Stimulated activated naive CD8-positive, alpha-beta T cell treated with anti-CD3 and anti-CD28 coated beads, Interleukin-15, amount 100 ng/mL, for 72 hours (primary cell): ENCODE data around the gene PPIG.
"Not testable (repeated sequence)": the region's sequence is repeated elsewhere in the genome, so short reads cannot be mapped to it uniquely, and the experiment has no call there.

Experiments used
- ATAC-seq: fragments of 150-1000 bp; cut with Tn5 transposase; 2 replicates; pipeline ENCODE4 v1.10.0; 2021; ENCODE audit warnings: mild to moderate bottlenecking, moderate library complexity
- DNase-seq, 2 donors: peaks; one replicate each; pipeline ENCODE4 v3.0.0; 2021 to 2022
- H3K27ac Mint-ChIP-seq, 2 donors: one replicate each; pipeline ENCODE4 v1.8.0; 2022; ENCODE audit warnings: mild to moderate bottlenecking in 2 of 2, mixed read lengths in 2 of 2, moderate library complexity in 2 of 2
- H3K27me3 Mint-ChIP-seq: one replicate; pipeline ENCODE4 v1.8.0; 2022; ENCODE audit warnings: mixed read lengths
- H3K4me1 Mint-ChIP-seq: one replicate; pipeline ENCODE4 v1.8.0; 2022; ENCODE audit warnings: mild to moderate bottlenecking, mixed read lengths
- H3K4me3 Mint-ChIP-seq, 2 donors: one replicate each; pipeline ENCODE4 v1.8.0; 2022; ENCODE audit warnings: mild to moderate bottlenecking in 2 of 2, mixed read lengths in 2 of 2, moderate library complexity in 1 of 2
- H3K9me3 Mint-ChIP-seq, 2 donors: one replicate each; pipeline ENCODE4 v1.8.0; 2022; ENCODE audit warnings: mixed read lengths in 2 of 2

Gene PPIG

DNA sequence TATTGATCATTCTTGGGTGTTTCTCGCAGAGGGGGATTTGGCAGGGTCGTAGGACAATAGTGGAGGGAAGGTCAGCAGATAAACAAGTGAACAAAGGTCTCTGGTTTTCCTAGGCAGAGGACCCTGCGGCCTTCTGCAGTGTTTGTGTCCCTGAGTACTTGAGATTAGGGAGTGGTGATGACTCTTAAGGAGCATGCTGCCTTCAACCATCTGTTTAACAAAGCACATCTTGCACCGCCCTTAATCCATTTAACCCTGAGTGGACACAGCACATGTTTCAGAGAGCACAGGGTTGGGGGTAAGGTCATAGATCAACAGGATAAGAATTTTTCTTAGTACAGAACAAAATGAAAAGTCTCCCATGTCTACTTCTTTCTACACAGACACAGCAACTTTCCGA is 9.6 kb upstream of the PPIG start:
- H3K27ac Mint-ChIP-seq, DNase-seq, H3K27me3 Mint-ChIP-seq, H3K9me3 Mint-ChIP-seq, ATAC-seq: not testable (repeated sequence)
- peaks cover 26% of the 10 kb centered on the region for H3K4me1 Mint-ChIP-seq
- H3K4me3 Mint-ChIP-seq: peak overlapping the region in 1 of 2 donors; percentile 21

DNA sequence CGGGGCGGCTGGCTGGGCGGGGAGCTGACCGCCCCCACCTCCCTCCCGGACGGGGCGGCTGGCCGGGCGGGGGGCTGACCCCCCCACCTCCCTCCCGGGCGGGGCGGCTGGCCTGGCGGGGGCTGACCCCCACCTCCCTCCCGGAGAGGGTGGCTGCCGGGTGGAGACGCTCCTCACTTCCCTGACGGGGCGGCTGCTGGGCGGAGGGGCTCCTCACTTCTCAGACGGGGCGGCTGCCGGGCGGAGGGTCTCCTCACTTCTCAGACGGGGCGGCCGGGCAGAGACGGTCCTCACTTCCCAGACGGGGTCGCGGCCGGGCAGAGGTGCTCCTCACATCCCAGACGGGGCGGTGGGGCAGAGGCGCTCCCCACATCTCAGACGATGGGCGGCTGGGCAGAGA is 8.9 kb upstream of the PPIG start:
- H3K27ac Mint-ChIP-seq, H3K9me3 Mint-ChIP-seq, H3K27me3 Mint-ChIP-seq, ATAC-seq, H3K4me3 Mint-ChIP-seq, DNase-seq: not testable (repeated sequence)
- H3K4me1 Mint-ChIP-seq: peaks cover 19% of the 10 kb centered on the region

DNA sequence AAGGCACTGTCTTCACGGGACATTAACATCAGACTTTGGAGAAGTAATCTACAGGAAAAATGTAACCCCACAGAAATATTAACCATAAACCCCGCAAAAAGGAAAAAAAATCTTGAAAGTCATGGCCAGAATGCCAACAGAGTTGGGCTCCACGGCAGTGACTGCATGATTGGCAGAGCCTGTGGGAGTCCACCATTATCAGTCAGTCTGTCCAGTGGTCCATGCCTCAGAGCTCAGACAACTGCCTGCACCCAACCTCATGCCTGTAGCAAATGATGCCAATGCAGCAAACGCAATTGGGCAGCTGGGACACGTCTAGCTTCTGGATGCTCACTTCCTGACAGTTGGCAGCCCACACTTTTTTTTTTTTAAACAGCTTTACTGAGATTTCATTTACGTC is 5.1 kb upstream of the PPIG start:
- DNase-seq (no peak), ATAC-seq (no peak)
- H3K9me3 Mint-ChIP-seq: peaks cover 4% of the 10 kb centered on the region in 2 donors
- H3K4me1 Mint-ChIP-seq: peaks cover 5% of the 10 kb centered on the region
- peaks cover 8% of the 10 kb centered on the region for H3K27me3 Mint-ChIP-seq
- no peak overlapping the region for H3K27ac Mint-ChIP-seq
- no peak overlapping the region for H3K4me3 Mint-ChIP-seq

DNA sequence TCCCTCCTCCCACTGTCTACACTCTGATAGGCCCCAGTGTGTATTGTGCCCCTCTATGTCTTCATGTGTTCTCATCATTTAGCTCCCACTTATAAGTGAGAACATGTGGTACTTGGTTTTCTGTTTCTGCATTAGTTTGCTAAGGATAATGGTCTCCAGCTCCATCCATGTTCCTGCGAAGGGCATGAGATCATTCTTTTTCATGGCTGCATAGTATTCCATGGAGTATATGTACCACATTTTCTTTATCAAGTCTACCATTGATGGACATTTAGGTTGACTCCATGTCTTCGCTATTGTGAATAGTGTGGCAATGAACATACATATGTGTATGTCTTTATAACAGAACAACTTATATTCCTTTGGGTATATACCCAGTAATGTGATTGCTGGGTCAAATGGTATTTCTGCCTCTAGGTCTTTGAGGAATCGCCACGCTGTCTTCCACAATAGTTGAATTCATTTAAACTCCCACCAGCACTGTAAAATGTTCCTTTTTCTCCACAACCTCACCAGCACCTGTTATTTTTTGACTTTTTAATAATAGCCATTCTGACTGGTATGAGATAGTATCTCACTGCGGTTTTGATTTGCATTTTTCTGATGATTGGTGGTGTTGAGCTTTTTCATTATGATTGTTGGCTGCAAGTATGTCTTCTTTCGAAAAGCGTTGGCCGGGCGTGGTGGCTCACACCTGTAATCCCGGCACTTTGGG is 1.4 kb upstream of the PPIG start:
- not testable (repeated sequence) for H3K9me3 Mint-ChIP-seq, H3K4me3 Mint-ChIP-seq, H3K27me3 Mint-ChIP-seq, H3K27ac Mint-ChIP-seq, DNase-seq, ATAC-seq
- peaks cover 21% of the 10 kb centered on the region for H3K4me1 Mint-ChIP-seq

DNA sequence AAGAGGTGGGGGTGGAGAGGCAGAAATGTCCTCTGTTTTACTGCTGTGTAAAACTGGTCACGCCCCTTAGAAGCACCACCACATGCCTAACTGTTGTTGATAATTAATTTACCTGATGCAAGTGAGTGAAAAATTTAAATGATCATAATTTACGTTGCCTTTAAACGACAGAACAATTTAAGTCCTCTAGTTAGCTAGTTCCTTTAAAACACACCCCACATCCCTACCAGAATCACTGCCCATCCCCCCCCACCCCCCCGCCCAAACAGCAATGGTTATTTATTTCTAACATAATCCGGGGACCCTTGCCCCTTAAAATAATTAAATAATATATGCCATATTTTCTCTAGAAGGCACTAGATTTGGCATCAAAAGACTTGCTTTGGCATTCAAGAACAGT is 633 bp upstream of the PPIG start:
- peak overlapping the region in 1 of 2 donors; percentile 100 for H3K27ac Mint-ChIP-seq
- no peak overlapping the region for H3K4me3 Mint-ChIP-seq
- H3K27me3 Mint-ChIP-seq: peaks cover 7% of the 10 kb centered on the region
- DNase-seq: no peak
- peaks cover 4 to 7% of the 10 kb centered on the region in 2 donors for H3K9me3 Mint-ChIP-seq
- peaks cover 26% of the 10 kb centered on the region for H3K4me1 Mint-ChIP-seq
- no peak for ATAC-seq

DNA sequence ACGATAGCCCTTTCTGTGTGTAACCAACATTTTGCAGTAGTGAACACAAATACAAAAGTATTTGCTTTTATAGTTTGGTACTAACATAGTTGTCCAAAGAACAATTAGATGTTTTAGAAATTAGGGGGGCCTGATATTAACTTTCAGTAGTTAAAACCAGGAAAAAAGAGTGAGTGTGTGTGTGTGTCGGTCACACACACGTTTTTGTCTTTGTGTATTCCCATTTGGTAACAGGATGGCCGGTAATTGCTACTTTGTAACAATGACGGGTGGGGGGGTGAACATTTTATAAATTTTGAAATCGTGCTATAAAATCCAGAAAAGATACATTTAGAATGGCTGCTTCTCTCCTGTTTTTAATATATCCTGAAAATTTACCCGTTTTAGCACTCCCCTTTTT is 1.5 kb downstream of the PPIG start:
- peak overlapping the region; percentile 98 for H3K4me3 Mint-ChIP-seq
- H3K27ac Mint-ChIP-seq: peak overlapping the region; percentile 99 to 100
- H3K9me3 Mint-ChIP-seq: peaks cover 4 to 7% of the 10 kb centered on the region in 2 donors
- no peak for DNase-seq
- ATAC-seq: no peak
- H3K27me3 Mint-ChIP-seq: no peaks in the 10 kb centered on the region
- H3K4me1 Mint-ChIP-seq: peaks cover 47% of the 10 kb centered on the region

DNA sequence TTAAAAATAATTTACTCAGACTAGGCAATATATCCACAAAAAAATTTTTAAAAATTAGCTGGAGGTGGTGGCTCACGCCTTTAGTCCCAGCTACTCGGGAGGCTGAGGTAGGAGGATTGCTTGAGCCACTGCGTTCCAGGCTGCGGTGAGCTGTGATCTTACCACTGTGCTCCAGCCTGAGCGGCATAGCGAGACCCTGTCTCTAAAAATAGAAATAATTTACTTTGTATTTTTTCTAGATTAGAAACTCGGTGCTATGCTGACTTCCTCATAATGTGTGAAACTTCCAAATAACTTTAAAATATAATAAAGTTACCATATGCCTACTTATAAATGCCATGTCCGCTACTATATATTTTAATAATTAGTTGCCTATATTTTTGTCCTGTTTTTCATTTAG is 6.7 kb downstream of the PPIG start:
- Mint-ChIP-seq H3K27me3 (no peaks in the 10 kb centered on the region), H3K27ac (no peak overlapping the region), H3K4me3 (no peak overlapping the region), H3K4me1 (peaks cover 49% of the 10 kb centered on the region), H3K9me3 (no peaks in the 10 kb centered on the region)
- ATAC-seq (no peak), DNase-seq (no peak)

DNA sequence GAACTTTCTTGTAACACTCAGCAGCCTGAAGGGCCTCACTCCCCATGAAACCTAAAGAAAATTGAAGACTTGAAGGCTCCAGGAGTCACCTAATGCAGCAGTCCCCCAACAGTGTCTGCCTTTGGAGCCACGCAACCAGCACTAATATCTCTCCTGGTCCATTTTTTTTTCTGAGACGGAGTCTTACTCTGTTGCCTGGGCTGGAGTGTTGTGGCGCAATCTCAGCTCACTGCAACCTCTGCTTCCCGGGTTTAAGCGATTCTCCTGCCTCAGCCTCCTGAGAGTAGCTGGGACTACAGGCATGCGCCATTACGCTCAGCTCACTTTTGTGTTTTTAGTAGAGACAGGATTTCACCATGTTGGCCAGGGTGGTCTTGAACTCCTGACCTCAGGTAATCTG is 12.4 kb downstream of the PPIG start:
- H3K4me3 Mint-ChIP-seq, H3K27me3 Mint-ChIP-seq, H3K9me3 Mint-ChIP-seq, DNase-seq, ATAC-seq: not testable (repeated sequence)
- Mint-ChIP-seq H3K27ac (peak overlapping the region in 1 of 2 donors; percentile 88), H3K4me1 (peaks cover 29% of the 10 kb centered on the region)

DNA sequence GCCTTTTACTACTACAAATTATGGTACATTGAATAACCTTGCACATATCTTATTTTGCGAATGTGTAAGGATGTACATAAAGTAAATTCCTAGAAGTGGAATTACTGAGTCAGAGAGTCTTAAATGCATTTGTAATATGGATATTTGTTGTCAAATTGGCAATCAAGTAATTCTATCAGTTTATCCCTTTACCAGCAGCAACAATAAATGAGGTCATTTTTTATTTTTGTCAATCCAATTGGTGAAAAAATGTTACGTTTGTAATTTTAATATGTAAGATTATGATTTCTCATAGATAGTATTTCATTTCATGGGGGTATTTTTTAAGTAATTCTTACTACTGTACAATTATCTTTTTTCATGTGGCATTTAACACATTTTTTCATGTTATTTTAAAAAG is 14.8 kb downstream of the PPIG start:
- no peak overlapping the region for H3K27ac Mint-ChIP-seq
- DNase-seq (no peak), ATAC-seq (no peak)
- H3K9me3 Mint-ChIP-seq: no peaks in the 10 kb centered on the region
- no peak overlapping the region for H3K4me3 Mint-ChIP-seq
- no peaks in the 10 kb centered on the region for H3K27me3 Mint-ChIP-seq
- H3K4me1 Mint-ChIP-seq: peaks cover 30% of the 10 kb centered on the region

DNA sequence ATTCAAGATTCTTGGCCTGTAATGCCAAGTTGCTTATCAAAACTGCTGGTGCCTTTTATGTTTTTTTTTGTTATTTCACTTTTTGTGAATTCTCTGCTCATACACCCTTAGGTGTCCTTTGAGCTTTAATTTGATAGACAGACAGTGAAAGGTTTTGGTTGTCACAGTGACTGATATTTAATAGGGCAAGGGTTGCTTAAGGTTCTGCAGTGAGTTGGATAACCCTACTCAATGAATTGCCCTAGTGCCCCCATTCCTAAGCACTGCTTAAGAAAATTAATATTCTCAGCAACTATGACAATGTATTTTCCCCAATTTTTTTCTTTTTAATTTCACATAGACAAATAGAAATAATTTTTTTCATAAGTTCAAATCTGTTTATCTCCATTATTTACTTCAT is 15.4 kb downstream of the PPIG start:
- ATAC-seq (no peak), DNase-seq (no peak)
- H3K27me3 Mint-ChIP-seq: no peaks in the 10 kb centered on the region
- H3K27ac Mint-ChIP-seq: no peak overlapping the region
- H3K9me3 Mint-ChIP-seq: no peaks in the 10 kb centered on the region
- no peak overlapping the region for H3K4me3 Mint-ChIP-seq
- peaks cover 30% of the 10 kb centered on the region for H3K4me1 Mint-ChIP-seq

DNA sequence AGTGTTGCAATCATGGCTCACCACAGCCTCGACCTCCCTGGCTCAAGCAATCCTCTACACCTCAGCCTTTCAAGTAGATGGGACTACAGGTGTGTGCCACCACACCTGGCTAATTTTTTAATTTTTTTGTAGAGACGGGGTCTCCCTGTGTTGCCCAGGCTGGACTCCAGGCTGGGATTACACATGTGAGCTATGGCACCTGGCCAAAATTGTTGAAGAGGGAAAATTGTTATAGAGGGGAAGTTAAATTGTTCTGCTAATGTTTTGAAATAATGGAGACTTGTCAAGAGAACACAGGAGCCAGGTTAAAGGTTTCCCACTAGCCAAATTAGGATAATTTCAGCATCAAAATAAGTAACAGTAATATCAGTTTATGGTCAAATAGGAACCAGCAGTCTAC is 25.1 kb downstream of the PPIG start:
- Mint-ChIP-seq H3K9me3 (no peaks in the 10 kb centered on the region), H3K27ac (peak overlapping the region in 1 of 2 donors; percentile 26), H3K4me3 (no peak overlapping the region), H3K27me3 (no peaks in the 10 kb centered on the region), H3K4me1 (no peaks in the 10 kb centered on the region)
- ATAC-seq (no peak), DNase-seq (no peak)

DNA sequence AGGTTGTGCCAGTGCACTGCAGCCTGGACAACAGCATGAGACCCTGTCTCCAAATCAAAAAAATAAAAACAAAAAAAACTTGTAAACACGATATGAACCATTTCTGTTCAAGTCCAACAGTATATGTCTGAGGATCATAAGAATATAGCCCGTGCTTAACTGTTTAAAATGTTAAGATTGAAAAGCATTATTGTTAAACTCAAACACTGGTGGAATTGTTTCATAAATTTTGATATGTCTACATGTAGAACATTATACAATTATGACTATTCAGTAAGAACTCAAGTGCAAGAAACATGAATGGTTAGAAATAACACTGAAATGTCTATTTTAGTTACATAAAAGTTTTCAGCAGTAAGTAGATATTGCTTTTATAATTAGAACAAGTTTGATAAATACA is 29.7 kb downstream of the PPIG start:
- Mint-ChIP-seq H3K9me3 (peaks cover 8 to 9% of the 10 kb centered on the region in 2 donors), H3K27me3 (no peaks in the 10 kb centered on the region), H3K4me1 (peaks cover 8% of the 10 kb centered on the region), H3K27ac (no peak overlapping the region), H3K4me3 (no peak overlapping the region)
- no peak for ATAC-seq
- no peak for DNase-seq

DNA sequence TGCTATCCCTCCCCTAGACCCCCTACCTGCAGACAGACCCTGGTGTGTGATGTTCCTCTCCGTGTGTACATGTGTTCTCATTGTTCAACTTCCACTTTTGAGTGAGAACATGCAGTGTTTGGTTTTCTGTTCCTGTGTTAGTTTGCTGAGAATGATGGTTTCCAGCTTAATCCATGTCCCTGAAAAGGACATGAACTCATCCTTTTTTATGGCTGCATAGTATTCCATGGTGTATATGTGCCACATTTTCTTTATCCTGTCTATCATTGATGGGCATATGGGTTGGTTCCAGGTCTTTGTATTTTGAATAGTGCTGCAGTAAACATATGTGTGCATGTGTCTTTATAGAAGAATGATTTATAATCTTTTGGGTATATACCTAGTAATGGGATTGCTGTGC is 31.8 kb downstream of the PPIG start:
- not testable (repeated sequence) for H3K27ac Mint-ChIP-seq, ATAC-seq, H3K27me3 Mint-ChIP-seq, H3K4me3 Mint-ChIP-seq, DNase-seq, H3K9me3 Mint-ChIP-seq
- H3K4me1 Mint-ChIP-seq: peaks cover 22% of the 10 kb centered on the region

DNA sequence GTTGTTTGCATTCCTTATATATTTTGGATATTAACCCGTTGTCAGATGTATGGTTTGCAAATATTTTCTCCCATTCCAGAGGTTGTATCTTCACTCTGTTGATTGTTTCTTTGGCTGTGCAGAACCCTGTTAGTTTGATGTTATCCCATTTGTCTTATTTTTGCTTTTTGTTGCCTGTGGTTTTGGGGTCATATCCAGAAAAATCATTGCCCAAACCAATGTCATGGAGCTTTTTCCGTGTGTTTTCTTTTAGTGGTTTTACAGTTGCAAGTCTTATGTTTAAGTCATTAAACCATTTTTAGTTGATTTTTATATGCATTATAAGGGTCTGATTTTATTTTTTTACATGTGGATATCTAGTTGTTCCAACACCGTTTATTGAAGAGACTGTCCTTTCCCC is 35.8 kb downstream of the PPIG start:
- no peak for ATAC-seq
- Mint-ChIP-seq H3K4me3 (no peak overlapping the region), H3K9me3 (peaks cover 8 to 9% of the 10 kb centered on the region in 2 donors), H3K4me1 (peaks cover 22% of the 10 kb centered on the region), H3K27ac (no peak overlapping the region), H3K27me3 (no peaks in the 10 kb centered on the region)
- no peak for DNase-seq

DNA sequence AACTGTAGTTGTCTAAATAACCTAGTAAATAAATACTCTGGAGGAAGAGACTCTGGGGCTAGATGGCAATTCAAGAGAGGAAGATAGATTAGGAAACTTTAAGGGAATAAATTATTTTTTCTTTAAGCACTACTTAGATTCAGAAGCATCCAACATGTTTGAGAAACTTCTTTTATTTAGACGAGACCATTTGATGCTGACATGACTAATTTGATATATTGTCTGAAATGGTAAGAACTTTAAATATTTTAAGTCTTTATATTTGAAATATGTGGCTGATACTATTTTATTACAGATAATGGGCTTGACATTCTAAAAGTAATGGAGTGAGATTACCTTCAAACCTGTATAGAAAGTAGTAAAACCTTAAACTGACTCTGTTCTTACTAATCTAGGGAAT is 36.4 kb downstream of the PPIG start:
- DNase-seq (no peak), ATAC-seq (no peak)
- peaks cover 22% of the 10 kb centered on the region for H3K4me1 Mint-ChIP-seq
- H3K4me3 Mint-ChIP-seq: no peak overlapping the region
- no peaks in the 10 kb centered on the region for H3K27me3 Mint-ChIP-seq
- no peak overlapping the region for H3K27ac Mint-ChIP-seq
- peaks cover 7 to 8% of the 10 kb centered on the region in 2 donors for H3K9me3 Mint-ChIP-seq

DNA sequence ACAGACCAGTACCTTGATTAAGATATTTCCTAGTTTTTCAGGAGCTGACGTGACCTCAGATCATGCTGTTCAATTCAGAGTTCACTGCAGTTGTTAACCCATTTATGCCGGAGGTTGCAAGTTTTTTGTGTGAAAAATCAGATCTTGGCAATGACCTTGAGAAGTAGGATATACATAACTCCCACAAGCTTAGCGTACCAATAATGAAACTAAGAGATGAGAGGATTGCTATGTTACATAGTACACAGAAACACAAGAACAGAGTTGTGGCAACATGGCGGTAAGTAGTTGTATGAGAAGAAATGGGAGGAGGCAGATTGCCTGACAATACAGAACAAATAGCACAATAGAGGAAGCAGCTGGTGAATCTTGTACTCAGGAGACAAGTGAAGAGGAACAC is 39.1 kb downstream of the PPIG start:
- Mint-ChIP-seq H3K4me3 (no peak overlapping the region), H3K4me1 (peaks cover 21% of the 10 kb centered on the region), H3K27ac (no peak overlapping the region), H3K27me3 (no peaks in the 10 kb centered on the region), H3K9me3 (no peaks in the 10 kb centered on the region)
- ATAC-seq: no peak
- no peak for DNase-seq

DNA sequence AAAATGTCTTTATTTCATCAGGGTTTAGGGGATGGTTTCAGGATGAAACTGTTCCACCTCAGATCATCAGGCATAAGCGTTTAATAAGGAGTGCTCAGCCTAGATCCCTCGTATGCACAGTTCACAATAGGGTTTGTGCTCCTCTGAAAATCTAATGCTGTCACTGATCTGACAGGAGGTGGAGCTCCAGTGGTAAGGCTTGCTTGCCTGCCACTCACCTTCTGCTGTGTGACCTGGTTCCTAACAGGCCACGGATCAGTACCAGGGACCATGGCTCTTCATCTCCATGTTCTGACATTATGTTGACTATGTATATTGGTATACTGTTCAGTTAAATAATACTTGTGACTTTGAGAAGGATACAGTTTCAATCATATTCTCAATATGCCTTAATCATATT is 41.6 kb downstream of the PPIG start:
- no peak overlapping the region for H3K4me3 Mint-ChIP-seq
- H3K9me3 Mint-ChIP-seq: no peaks in the 10 kb centered on the region
- no peak overlapping the region for H3K27ac Mint-ChIP-seq
- no peaks in the 10 kb centered on the region for H3K27me3 Mint-ChIP-seq
- no peaks in the 10 kb centered on the region for H3K4me1 Mint-ChIP-seq
- DNase-seq (no peak), ATAC-seq (no peak)
